ENCODE results near the gene TEPSIN. TPM values are rescaled to one million over a fixed set of nuclear protein-coding genes. Genes with fewer than 3 reads are reported as not detected.
A peak's percentile ranks its signal among the peaks of the same experiment; 100 is the strongest.

The TEPSIN gene
- total RNA-seq, 3 donors from 2014 or later: 42.7 to 52.2 (median 47.4) TPM

DNA sequence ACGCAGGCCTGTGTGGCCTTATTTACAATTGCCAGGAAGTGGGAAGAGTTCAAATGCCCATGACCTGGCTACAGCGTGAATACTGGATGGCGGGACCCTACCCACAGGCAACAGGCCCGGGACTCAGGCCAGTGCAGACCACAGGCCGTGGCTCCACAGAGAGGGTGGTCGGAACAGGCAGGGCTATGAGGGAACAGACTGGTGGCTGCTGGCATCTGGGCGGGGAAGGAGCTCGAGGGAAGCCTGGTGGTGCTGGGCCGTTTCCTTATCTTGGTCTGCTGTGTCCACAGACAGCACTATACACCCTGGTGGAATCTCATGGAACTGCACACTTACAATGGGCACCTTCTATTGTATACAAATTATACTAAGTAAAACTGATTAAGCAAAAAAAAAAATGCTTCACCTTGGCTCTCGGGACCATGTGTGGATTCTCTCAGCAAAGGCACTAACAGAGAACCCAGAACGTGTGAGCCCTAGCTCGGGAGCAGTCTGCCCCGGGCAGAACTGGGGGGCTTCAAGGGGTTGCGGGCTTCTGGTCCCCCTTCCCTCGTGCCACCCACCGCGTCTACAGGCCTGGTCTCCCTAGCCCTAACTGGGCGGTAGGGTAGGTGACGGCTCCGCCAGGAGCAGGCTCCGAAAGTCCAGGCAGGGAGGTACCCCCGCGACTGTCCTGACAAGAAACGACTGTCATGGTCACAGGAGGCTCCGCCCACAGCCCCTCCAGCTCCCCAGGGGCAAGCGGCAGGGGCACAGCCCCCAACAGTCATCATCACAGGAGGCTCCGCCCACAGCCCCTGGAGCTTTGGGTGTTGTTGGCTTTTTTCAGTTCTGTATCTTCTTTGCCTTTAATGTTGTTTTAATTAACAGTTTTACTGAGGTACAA, 37.9 kb downstream of the TEPSIN start:
- ATAC-seq: peak; percentile 59 to 64
- no peaks in the 10 kb centered on the region for H3K9me3 Mint-ChIP-seq
- H3K4me3 Mint-ChIP-seq: no peak overlapping the region
- no peaks in the 10 kb centered on the region for H3K27me3 Mint-ChIP-seq (ENCODE audit: low read depth)
- DNase-seq: no peak
- H3K4me1 Mint-ChIP-seq (ENCODE audit: low read depth): no peaks in the 10 kb centered on the region
- peaks cover 2% of the 10 kb centered on the region for H3K36me3 Mint-ChIP-seq (ENCODE audit: insufficient read depth)

DNA sequence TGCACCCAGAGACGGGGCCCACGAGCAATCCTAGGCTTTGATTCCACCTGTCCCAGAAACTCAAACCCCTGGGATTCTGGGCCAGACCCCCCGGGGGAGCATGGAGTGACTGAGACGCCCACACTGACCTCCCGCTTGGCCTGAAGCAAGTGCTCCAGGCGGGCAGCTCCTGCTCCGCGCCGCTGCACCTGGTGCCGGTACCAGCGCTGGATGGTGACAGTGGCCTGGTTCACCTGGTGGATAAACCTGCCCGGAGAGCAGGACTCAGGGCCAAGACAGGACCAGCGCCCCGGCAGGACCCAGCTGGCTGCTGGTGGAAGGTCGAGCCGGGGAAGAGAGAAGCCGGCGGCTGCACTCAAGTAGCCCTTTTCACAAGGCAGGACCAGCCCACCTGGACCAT, 38.7 kb downstream of the TEPSIN start:
- no peak overlapping the region for H3K4me3 Mint-ChIP-seq
- H3K36me3 Mint-ChIP-seq (ENCODE audit: insufficient read depth): peaks cover 2% of the 10 kb centered on the region
- H3K9me3 Mint-ChIP-seq: no peaks in the 10 kb centered on the region
- ATAC-seq (no peak), DNase-seq (no peak)
- H3K4me1 Mint-ChIP-seq (ENCODE audit: low read depth): no peaks in the 10 kb centered on the region
- H3K27me3 Mint-ChIP-seq (ENCODE audit: low read depth): no peaks in the 10 kb centered on the region

DNA sequence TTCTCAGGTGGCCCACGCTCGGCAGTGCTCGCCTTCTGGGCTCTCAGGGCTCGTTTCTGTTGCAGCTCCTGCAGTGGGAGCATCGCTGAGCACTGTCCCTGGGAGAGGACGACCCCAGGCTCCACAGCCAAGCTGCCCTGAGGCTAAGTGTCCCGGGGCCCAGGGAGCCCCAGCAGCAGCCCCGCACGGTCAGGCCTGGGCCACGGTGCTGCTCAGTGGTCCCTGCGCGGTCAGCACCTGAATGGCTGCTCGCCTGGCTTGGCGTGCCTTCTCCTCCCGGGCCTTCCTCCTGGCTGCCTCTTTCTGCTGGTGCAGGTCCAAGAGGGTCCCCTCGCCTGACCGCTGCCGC, 39.4 kb downstream of the TEPSIN start:
- Mint-ChIP-seq H3K9me3 (no peaks in the 10 kb centered on the region), H3K4me3 (no peak overlapping the region), H3K27me3 (ENCODE audit: low read depth) (no peaks in the 10 kb centered on the region), H3K36me3 (ENCODE audit: insufficient read depth) (peaks cover 2% of the 10 kb centered on the region), H3K4me1 (ENCODE audit: low read depth) (no peaks in the 10 kb centered on the region)
- no peak for ATAC-seq
- no peak for DNase-seq

DNA sequence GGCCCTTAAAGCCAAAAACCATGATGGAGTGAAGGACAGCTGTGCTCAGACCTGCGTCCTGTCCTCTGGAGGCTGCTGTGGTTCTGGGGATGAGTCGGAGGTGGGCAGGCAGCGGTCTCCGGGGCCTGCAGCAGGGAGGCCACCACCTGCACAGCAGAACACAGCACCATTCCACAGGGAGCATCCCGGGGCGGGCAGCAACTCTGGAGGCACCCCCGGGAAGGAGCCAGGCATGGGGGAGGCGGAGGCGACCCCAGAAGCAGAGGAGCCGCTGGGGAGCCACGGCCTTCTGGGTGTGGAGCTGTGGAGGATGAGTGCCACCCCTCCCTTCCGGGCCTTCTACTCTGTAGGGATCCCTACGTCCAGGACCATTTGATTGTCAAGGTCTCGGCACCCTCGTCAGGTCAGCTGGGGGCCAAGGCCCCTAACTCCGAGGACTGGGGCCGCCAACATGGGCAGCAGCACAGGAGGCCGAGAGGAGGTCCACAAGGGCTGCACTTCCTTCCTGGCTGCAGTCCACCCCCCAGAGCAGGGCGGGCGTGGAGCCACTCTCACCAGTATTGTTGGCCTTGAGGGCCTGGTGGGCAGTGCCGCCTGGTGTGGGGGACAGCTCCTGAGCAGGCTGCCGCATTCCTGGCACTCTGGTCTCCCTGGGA, 39.9 kb downstream of the TEPSIN start:
- no peaks in the 10 kb centered on the region for H3K4me1 Mint-ChIP-seq (ENCODE audit: low read depth)
- DNase-seq (no peak), ATAC-seq (no peak)
- H3K9me3 Mint-ChIP-seq: no peaks in the 10 kb centered on the region
- H3K27me3 Mint-ChIP-seq (ENCODE audit: low read depth): no peaks in the 10 kb centered on the region
- H3K36me3 Mint-ChIP-seq (ENCODE audit: insufficient read depth): peaks cover 2% of the 10 kb centered on the region
- H3K4me3 Mint-ChIP-seq: no peak overlapping the region

DNA sequence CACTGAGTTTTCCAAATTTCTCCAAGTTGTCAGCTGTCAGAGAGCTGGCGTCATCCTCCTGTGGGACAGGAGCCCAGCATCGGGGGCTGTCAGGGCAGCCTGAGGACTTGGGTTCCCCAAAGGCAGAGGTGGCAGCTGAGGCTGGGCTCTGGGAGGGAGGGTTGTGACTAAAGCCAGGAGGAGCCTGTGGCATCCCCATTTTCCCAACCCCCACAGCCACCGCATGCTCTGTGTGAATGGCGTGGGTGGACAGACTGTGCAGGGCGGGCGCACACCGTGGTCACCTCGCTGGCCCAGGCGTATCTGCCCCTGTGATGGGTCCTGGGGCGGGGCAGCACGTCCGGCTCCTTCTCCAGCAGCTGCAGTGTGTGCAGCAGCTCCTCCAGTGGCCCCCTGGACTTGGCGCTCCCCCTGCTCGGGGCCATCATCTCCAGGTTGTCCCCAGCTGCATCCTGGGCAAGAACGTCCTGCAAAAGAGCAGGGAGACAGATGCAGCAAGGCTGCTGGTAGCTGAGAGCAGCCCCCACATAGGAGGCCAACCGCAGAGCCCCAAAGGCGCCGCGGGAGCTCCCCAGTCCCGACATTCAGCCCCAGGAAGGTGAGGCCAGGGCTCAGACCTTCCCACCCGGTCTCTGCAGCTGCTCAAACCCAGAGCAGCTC, 40.9 kb downstream of the TEPSIN start:
- no peaks in the 10 kb centered on the region for H3K4me1 Mint-ChIP-seq (ENCODE audit: low read depth)
- H3K36me3 Mint-ChIP-seq (ENCODE audit: insufficient read depth): peaks cover 2% of the 10 kb centered on the region
- H3K4me3 Mint-ChIP-seq: no peak overlapping the region
- DNase-seq (no peak), ATAC-seq (no peak)
- no peaks in the 10 kb centered on the region for H3K9me3 Mint-ChIP-seq
- no peaks in the 10 kb centered on the region for H3K27me3 Mint-ChIP-seq (ENCODE audit: low read depth)

DNA sequence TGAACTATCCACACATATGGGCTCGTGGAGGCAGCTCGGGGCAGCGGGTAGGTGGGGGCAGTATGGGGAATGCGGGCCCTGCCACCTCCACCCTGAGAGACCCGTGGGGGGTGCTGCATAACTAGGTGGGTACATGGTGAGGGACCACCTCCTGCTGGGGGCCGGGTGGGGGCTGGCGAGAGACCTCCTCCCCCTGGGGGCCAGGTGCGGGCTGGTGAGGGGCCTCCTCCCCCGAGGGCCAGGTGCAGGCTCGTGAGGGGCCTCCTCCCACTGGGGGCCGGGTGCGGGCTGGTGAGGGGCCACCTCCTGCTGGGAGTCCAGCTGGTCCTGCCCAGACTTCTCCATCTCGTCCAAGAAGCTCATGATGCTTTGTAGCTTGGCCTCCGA, 41.5 kb downstream of the TEPSIN start:
- DNase-seq (no peak), ATAC-seq (no peak)
- H3K4me3 Mint-ChIP-seq: no peak overlapping the region
- H3K27me3 Mint-ChIP-seq (ENCODE audit: low read depth): no peaks in the 10 kb centered on the region
- peaks cover 2% of the 10 kb centered on the region for H3K36me3 Mint-ChIP-seq (ENCODE audit: insufficient read depth)
- no peaks in the 10 kb centered on the region for H3K9me3 Mint-ChIP-seq
- no peaks in the 10 kb centered on the region for H3K4me1 Mint-ChIP-seq (ENCODE audit: low read depth)

DNA sequence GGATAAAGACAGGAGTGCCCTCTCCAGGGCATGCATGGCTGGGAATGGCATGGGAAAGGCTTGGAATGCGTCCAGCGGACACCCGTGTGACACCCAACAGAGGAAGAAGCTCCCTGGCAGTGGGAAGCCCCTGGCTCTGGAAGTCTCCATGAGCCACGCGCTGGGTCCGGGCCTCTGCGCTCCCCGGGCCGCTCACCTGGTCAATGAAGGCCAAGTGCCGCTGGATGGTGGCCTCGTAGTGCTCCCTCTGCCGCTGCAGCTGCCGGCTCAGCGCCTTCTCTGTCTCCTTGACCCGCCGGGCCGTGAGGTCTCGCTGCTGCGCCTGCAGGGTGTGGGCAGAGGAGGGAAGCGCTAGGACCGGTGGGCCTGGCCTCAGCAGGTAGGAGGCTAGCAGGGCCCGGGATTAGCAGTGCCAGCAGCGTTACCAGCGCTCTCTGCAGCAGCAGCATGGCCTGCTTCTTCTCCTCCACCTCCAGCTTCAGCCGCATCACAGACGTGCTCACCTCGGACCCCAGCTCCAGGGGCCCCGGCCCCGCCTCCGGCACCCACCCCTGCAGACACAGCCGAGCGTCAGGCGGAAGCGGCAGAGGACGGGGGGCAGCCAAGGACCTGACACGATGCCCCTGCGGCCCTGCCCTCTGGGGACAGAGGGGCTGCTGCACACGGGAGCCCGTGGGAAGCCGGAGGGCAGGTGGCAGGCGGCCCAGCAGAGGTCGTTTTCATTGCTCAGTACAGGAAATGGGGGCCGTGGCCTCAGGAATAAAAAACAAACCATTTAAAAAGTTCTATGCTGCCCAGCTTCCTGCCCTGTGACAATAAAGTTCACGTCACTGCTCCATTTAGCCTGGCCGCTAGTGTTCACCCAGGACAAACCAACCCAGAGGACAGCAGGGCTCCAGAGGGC, 42.1 kb downstream of the TEPSIN start:
- no peak for DNase-seq
- no peaks in the 10 kb centered on the region for H3K27me3 Mint-ChIP-seq (ENCODE audit: low read depth)
- ATAC-seq: no peak
- no peaks in the 10 kb centered on the region for H3K4me1 Mint-ChIP-seq (ENCODE audit: low read depth)
- H3K9me3 Mint-ChIP-seq: no peaks in the 10 kb centered on the region
- H3K4me3 Mint-ChIP-seq: no peak overlapping the region
- peaks cover 2% of the 10 kb centered on the region for H3K36me3 Mint-ChIP-seq (ENCODE audit: insufficient read depth)

DNA sequence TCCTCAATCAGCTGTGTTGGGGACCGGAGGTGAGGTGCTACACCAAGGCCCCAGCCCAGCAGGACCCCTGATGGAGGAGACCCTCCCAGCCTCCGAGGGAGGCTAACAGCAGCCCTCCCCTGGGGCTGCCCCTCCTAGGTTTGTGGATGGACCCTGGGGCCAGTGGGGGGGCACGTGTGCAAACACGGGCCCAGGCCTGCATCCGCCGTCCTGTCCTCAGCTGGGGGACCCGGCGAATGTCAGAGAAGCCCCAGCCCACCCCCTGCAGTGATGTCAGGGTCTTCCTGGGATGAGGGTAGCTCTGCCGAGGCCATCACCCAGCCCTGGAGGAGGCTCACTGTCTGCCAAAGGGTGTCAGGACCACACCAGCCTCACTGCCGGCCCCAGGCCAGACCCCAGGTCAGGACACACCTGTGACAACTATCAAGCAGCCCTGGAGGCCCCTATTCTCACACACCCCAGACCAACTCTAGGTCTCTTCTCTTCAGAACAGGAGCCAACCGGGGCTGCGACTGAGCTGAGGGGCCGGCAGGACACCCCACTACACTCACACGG, 42.8 kb downstream of the TEPSIN start:
- Mint-ChIP-seq H3K4me1 (ENCODE audit: low read depth) (no peaks in the 10 kb centered on the region), H3K4me3 (no peak overlapping the region), H3K27me3 (ENCODE audit: low read depth) (no peaks in the 10 kb centered on the region), H3K9me3 (no peaks in the 10 kb centered on the region), H3K36me3 (ENCODE audit: insufficient read depth) (peaks cover 2% of the 10 kb centered on the region)
- no peak for DNase-seq
- ATAC-seq: no peak

DNA sequence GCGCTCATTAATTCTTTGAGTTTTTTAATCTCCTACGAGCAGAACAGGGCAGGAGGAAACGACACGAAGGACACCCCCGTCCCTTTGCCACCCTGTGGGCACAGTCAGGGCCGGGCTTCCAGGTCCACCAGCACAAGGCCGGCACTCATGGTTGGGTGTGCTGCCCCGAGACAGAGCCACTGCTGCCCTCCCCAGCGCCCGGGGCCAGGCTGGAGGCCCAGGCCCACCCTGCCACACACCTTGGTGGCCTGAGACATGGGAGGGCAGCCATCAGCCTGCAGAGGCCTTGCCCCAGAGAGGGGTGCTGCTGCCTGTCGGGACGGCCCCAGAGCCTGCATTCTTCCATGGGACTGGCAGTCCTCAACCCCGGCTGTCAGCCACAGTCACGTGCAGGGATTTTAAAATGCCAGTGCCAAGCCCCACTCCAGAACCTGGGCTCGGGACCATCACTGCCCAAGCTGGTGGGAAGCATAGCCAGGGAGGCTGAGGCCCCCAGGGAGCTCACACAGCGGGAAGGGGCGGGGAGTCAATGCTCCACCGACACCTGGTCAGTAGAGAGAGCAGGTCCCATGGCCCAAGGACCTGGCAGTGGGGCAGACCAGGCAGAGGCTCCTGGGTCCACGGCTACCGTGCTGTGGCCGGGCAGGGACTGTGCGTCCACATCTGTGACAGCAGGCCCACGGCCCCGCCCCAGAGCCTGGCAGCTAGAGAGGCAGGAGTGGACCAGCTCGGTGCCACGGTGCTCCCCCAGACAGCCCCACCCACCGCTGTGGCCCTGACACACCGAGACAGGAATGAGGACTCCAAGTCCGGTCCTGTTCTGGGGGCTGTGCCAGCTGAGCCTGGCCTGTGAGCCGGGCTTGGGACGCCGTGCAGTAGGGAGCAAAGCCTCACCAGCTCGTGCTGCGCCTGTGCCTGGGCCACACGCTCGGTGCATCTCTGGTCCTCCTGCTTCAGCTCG, 43.6 kb downstream of the TEPSIN start:
- H3K9me3 Mint-ChIP-seq: no peaks in the 10 kb centered on the region
- no peaks in the 10 kb centered on the region for H3K4me1 Mint-ChIP-seq (ENCODE audit: low read depth)
- H3K27me3 Mint-ChIP-seq (ENCODE audit: low read depth): no peaks in the 10 kb centered on the region
- DNase-seq: no peak
- H3K36me3 Mint-ChIP-seq (ENCODE audit: insufficient read depth): peaks cover 2% of the 10 kb centered on the region
- ATAC-seq: no peak
- no peak overlapping the region for H3K4me3 Mint-ChIP-seq

DNA sequence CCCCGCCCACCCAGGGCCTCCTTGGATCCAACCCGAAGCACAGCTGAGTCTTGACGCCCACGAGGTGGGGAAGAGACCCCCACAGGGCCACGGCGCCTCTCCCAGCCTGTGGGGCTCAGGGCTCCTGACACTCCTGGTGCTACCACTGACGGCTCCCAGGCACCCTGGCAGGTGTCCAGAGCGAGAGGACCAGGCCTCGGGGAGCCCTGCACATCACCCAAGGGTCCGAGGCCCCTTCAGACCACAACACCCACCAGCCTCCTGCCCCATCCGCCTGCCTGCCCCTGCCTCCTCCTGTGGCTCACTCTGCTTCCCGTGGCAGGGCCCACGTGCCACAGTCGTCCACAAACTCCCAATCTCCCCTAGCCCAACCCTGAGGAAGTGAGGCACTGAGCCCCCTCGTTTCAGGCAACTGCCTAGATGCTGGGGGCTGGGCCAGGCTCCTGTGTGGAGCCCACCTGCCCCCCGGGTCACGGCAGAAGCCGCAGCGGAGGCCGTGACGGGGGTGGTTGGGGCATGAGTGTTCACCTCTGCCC, 44.6 kb downstream of the TEPSIN start:
- Mint-ChIP-seq H3K36me3 (ENCODE audit: insufficient read depth) (peaks cover 2% of the 10 kb centered on the region), H3K4me3 (no peak overlapping the region), H3K9me3 (no peaks in the 10 kb centered on the region), H3K27me3 (ENCODE audit: low read depth) (no peaks in the 10 kb centered on the region), H3K4me1 (ENCODE audit: low read depth) (no peaks in the 10 kb centered on the region)
- ATAC-seq (no peak), DNase-seq (no peak)

DNA sequence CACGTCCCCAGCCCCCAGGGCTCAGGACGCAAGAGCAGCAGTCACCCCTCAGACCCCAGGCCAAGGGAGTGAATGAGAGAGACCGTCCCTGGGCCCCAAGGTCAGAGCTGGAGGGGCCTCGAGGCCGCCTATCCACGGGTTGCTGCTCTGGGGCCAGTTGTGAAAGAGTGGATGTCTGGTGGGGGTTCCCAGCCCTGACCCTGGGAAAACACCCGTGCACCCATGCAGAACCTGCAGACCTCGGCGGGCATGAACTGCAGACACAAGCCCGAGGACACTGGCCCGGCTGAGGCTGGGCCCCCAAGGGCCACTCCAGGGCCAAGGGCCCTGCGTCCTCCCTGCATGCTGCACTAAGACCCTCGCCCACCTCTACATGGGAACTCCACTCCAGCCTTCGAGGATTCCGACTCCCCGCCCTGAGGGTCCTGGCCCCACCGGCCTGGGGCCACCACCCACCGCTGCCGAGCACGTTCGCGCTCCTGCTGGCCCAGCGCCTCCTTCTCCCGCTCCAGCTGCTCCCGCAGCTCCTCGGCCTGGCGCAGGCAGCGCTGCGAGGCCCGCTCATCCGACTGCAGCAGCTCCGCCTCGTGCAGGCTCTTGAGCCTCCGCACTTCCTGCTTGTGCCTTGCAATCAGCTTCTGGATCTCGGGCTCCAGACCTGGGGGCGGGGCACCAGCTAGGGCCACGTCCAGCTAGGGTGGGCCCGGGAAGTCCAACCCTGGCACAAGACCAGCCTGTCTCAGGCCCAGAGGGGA, 45.2 kb downstream of the TEPSIN start:
- ATAC-seq (no peak), DNase-seq (no peak)
- H3K4me1 Mint-ChIP-seq (ENCODE audit: low read depth): no peaks in the 10 kb centered on the region
- H3K9me3 Mint-ChIP-seq: no peaks in the 10 kb centered on the region
- H3K4me3 Mint-ChIP-seq: no peak overlapping the region
- H3K27me3 Mint-ChIP-seq (ENCODE audit: low read depth): no peaks in the 10 kb centered on the region
- peaks cover 2% of the 10 kb centered on the region for H3K36me3 Mint-ChIP-seq (ENCODE audit: insufficient read depth)

DNA sequence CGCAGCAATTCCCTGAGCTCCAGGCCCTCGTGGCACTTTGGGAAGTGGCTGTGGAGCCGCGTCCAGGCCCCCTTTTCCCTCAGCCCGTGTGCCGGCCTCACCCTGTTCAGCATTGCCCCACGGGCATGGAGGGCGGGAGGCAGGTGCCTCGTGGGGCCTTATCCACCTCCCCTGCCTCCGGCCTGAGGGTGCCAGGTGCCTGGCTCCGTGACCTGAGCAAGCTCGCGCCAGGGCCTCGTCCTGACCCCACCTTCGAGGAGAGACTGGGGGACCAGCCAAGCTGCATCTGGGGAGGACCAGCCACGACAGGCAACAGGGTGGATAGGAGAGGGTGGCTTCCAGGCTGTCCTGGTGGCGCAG, 45.8 kb downstream of the TEPSIN start:
- Mint-ChIP-seq H3K9me3 (no peaks in the 10 kb centered on the region), H3K27me3 (ENCODE audit: low read depth) (no peaks in the 10 kb centered on the region), H3K36me3 (ENCODE audit: insufficient read depth) (peaks cover 2% of the 10 kb centered on the region), H3K4me3 (no peak overlapping the region), H3K4me1 (ENCODE audit: low read depth) (no peaks in the 10 kb centered on the region)
- no peak for ATAC-seq
- DNase-seq: no peak
